AG04449 (cell line): ENCODE results near the gene TMEM92.
A peak's percentile ranks its signal among the peaks of the same experiment; 100 is the strongest.

ENCODE experiments used
- CTCF ChIA-PET: fragments of 350-600 bp; formaldehyde crosslinking; extraction: SDS; loops from one replicate; lab custom pipeline; 2021; ENCODE audit warnings: antibody characterized with exemption; lab: Yijun Ruan, JAX
- POLR2A ChIA-PET: fragments of 400-600, 350-600 bp; formaldehyde crosslinking; extraction: SDS; loops from one replicate; lab custom pipeline; 2020; ENCODE audit warnings: antibody characterized with exemption, inconsistent platforms; lab: Yijun Ruan, JAX
- DNase-seq: peaks from one replicate; pipeline ENCODE4 v3.0.0-alpha.2; 2010; ENCODE audit warnings: low read depth, low spot score
- H3K4me3 ChIP-seq: 2 replicates; pipeline ENCODE4 v1.5.1; 2011; ENCODE audit warnings: low read depth, mild to moderate bottlenecking, control low read depth, low read length
- CTCF ChIP-seq: IDR thresholded peaks from one replicate; pipeline ENCODE4 v1.5.1; 2011; ENCODE audit warnings: mild to moderate bottlenecking, moderate library complexity, low read length, control low read depth, inconsistent platforms; ENCODE audit not compliant: insufficient read depth; ENCODE audit errors: missing control alignments

Gene TMEM92

GRCh38 chr17:50264263-50265113 lies 9.8 kb upstream of the TMEM92 start:
- POLR2A ChIA-PET: interaction anchor here (2.6 to 30.0 kb wide), 3 partner anchors 45 to 73 kb away, joined by 14 to 2316 read pairs (median 22); partner anchors contain the start of gene COL1A1
- H3K4me3 ChIP-seq: peak overlapping the region; percentile 33
- CTCF ChIA-PET: interaction anchor here (1.2 to 19.7 kb wide), 7 partner anchors 9 to 92 kb away, joined by 3 to 489 read pairs (median 8); partner anchors contain the start of genes COL1A1, SGCA and TMEM92
- DNase-seq: no peak
- TF ChIP-seq CTCF: no peak

- CTCF ChIA-PET: interaction anchor here (0.9 to 19.7 kb wide), 10 partner anchors 9 to 103 kb away, joined by 3 to 489 read pairs (median 6); partner anchors contain the start of genes COL1A1, SGCA and TMEM92
- POLR2A ChIA-PET: interaction anchor here (1.2 to 30.0 kb wide), 5 partner anchors 9 to 74 kb away, joined by 3 to 2316 read pairs (median 14); partner anchors contain the start of gene COL1A1
- no peak for DNase-seq
- H3K4me3 ChIP-seq: no peak overlapping the region
- no peak for TF ChIP-seq CTCF
Measured at GRCh38 chr17:50265212-50265611, 9.1 kb upstream of the TMEM92 start.

DNA sequence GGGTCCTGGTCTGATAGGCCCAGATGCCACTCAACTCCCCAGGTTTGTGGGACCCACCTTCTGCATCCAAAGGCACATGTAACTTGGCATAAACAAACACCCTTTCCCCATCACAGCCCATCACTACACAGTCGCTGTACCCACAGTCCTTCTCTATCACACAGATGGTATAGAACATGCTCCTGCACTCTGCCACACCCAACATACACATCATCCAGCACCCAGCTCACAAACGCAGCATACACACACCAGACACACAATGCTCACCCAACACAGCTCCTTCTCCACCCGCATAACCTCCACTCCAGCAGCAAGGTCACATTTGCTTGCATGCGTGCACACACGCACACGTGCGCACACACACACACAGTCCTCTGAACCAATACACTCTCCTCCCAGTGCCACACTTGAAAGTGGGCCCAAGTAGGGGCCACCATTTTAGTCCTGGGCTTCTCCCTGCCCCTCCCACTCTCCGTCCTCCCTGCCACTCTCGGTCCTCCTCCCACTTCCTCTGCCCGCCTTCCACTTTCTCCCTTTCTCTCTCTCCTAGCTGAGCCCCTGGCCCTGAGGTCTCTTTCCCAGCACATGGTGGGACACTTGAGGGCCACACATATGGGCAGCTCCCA lies 8.5 kb upstream of the TMEM92 start:
- no peak for DNase-seq
- ChIA-PET POLR2A (interaction anchor here (1.0 to 30.0 kb wide), 6 partner anchors 10 to 74 kb away, joined by 3 to 2316 read pairs (median 9); partner anchors contain the start of gene COL1A1), CTCF (interaction anchor here (0.9 to 19.7 kb wide), 11 partner anchors 8 to 114 kb away, joined by 3 to 489 read pairs (median 6); partner anchors contain the start of genes COL1A1, SGCA and TMEM92)
- no peak for TF ChIP-seq CTCF
- peak overlapping the region; percentile 59 for H3K4me3 ChIP-seq

GRCh38 chr17:50266384-50267073 lies 7.7 kb upstream of the TMEM92 start:
- peak; percentile 34 for TF ChIP-seq CTCF
- H3K4me3 ChIP-seq: peak overlapping the region; percentile 59
- DNase-seq: no peak
- CTCF ChIA-PET: interaction anchor here (0.9 to 19.7 kb wide), 13 partner anchors 7 to 115 kb away, joined by 3 to 489 read pairs (median 6); partner anchors contain the start of genes COL1A1, SGCA and TMEM92
- POLR2A ChIA-PET: interaction anchor here (1.0 to 30.0 kb wide), 8 partner anchors 8 to 75 kb away, joined by 3 to 2316 read pairs (median 8); partner anchors contain the start of gene COL1A1

GRCh38 chr17:50267074-50267841 lies 7.0 kb upstream of the TMEM92 start:
- peak overlapping the region; percentile 59 for H3K4me3 ChIP-seq
- CTCF ChIA-PET: interaction anchor here (0.9 to 19.7 kb wide), 14 partner anchors 7 to 128 kb away, joined by 3 to 489 read pairs (median 6); partner anchors contain the start of genes COL1A1 and SGCA
- no peak for TF ChIP-seq CTCF
- no peak for DNase-seq
- POLR2A ChIA-PET: interaction anchor here (1.4 to 30.0 kb wide), 4 partner anchors 8 to 76 kb away, joined by 4 to 2316 read pairs (median 13); partner anchors contain the start of gene COL1A1
